Kidney tubule cell (primary cell): ENCODE results near the gene MCF2L.
"Not testable (repeated sequence)": the region's sequence is repeated elsewhere in the genome, so short reads cannot be mapped to it uniquely, and the experiment has no call there.

Source experiments
- DNase-seq: peaks from one replicate; pipeline ENCODE4 v3.0.0-alpha.2; 2018; ENCODE audit warnings: low spot score

MCF2L gene

GRCh38 chr13:113049981-113050380, 81.0 kb downstream of the MCF2L start:
- no peak for DNase-seq

GRCh38 chr13:113050734-113051431, 81.9 kb downstream of the MCF2L start:
- no peak for DNase-seq

GRCh38 chr13:113051641-113052040, 82.6 kb downstream of the MCF2L start:
- DNase-seq = no peak

- no peak for DNase-seq
These were observed 83.2 kb downstream of the MCF2L start for GRCh38 chr13:113052206-113052605.

- no peak for DNase-seq
These were observed 84.0 kb downstream of the MCF2L start for GRCh38 chr13:113052971-113053370.

- DNase-seq = no peak
These were observed 84.4 kb downstream of the MCF2L start for GRCh38 chr13:113053376-113053775.

- no peak for DNase-seq
These were observed 85.0 kb downstream of the MCF2L start for GRCh38 chr13:113053801-113054604.

- DNase-seq = no peak
These were observed 88.1 kb downstream of the MCF2L start for GRCh38 chr13:113057084-113057483.

GRCh38 chr13:113057559-113057958, 88.5 kb downstream of the MCF2L start:
- not testable (repeated sequence) for DNase-seq

GRCh38 chr13:113058129-113058987, 89.3 kb downstream of the MCF2L start:
- DNase-seq = no peak

GRCh38 chr13:113058988-113059850, 90.2 kb downstream of the MCF2L start:
- no peak for DNase-seq

- no peak for DNase-seq
These were observed 90.9 kb downstream of the MCF2L start for GRCh38 chr13:113059891-113060290.

- no peak for DNase-seq
These were observed 91.7 kb downstream of the MCF2L start for GRCh38 chr13:113060557-113061270.

GRCh38 chr13:113061271-113061625, 92.2 kb downstream of the MCF2L start:
- no peak for DNase-seq

- DNase-seq = no peak
These were observed 92.9 kb downstream of the MCF2L start for GRCh38 chr13:113061796-113062425.

- no peak for DNase-seq
These were observed 93.7 kb downstream of the MCF2L start for GRCh38 chr13:113062691-113063090.

- no peak for DNase-seq
These were observed 94.1 kb downstream of the MCF2L start for GRCh38 chr13:113063091-113063491.

GRCh38 chr13:113064000-113064533, 95.1 kb downstream of the MCF2L start:
- no peak for DNase-seq

- peak; percentile 46 for DNase-seq
These were observed 95.8 kb downstream of the MCF2L start for GRCh38 chr13:113064534-113065405.
